Brain pericyte (primary cell): Measurements from ENCODE around the gene PRKN.
"Not testable (repeated sequence)": the region's sequence is repeated elsewhere in the genome, so short reads cannot be mapped to it uniquely, and the experiment has no call there.

Source experiments
- DNase-seq: peaks from one replicate; pipeline ENCODE4 v3.0.0-alpha.2; 2012; ENCODE audit warnings: low read depth, low spot score

PRKN gene

GRCh38 chr6:161360520-161360919 lies 1367.0 kb downstream of the PRKN start:
- DNase-seq, result no peak

- DNase-seq, result no peak
Observed at GRCh38 chr6:161359618-161359945, 1368.0 kb downstream of the PRKN start.

- DNase-seq, result no peak
Observed at GRCh38 chr6:161356167-161356854, 1371.3 kb downstream of the PRKN start.

GRCh38 chr6:161355696-161356095 lies 1371.9 kb downstream of the PRKN start:
- no peak for DNase-seq

- DNase-seq, result no peak
Observed at GRCh38 chr6:161354956-161355355, 1372.6 kb downstream of the PRKN start.

- DNase-seq, result no peak
Observed at GRCh38 chr6:161354276-161354840, 1373.2 kb downstream of the PRKN start.

GRCh38 chr6:161353208-161353613 lies 1374.4 kb downstream of the PRKN start:
- DNase-seq, result no peak

GRCh38 chr6:161351858-161352257 lies 1375.7 kb downstream of the PRKN start:
- no peak for DNase-seq

GRCh38 chr6:161349886-161350285 lies 1377.7 kb downstream of the PRKN start:
- no peak for DNase-seq

GRCh38 chr6:161348628-161348994 lies 1379.0 kb downstream of the PRKN start:
- no peak for DNase-seq

- no peak for DNase-seq
Observed at GRCh38 chr6:161347988-161348627, 1379.5 kb downstream of the PRKN start.

- DNase-seq, result no peak
Observed at GRCh38 chr6:161347125-161347524, 1380.4 kb downstream of the PRKN start.

- no peak for DNase-seq
Observed at GRCh38 chr6:161346717-161347116, 1380.8 kb downstream of the PRKN start.

- no peak for DNase-seq
Observed at GRCh38 chr6:161344626-161345025, 1382.9 kb downstream of the PRKN start.

GRCh38 chr6:161342039-161342438 lies 1385.5 kb downstream of the PRKN start:
- DNase-seq, result no peak

- DNase-seq, result no peak
Observed at GRCh38 chr6:161341638-161342037, 1385.9 kb downstream of the PRKN start.

- DNase-seq, result no peak
Observed at GRCh38 chr6:161338015-161338414, 1389.6 kb downstream of the PRKN start.

GRCh38 chr6:161336479-161336878 lies 1391.1 kb downstream of the PRKN start:
- no peak for DNase-seq

GRCh38 chr6:161333410-161333809 lies 1394.2 kb downstream of the PRKN start:
- DNase-seq, result no peak

GRCh38 chr6:161331402-161332081 lies 1396.0 kb downstream of the PRKN start:
- not testable (repeated sequence) for DNase-seq

GRCh38 chr6:161327360-161327953 lies 1400.1 kb downstream of the PRKN start:
- no peak for DNase-seq

GRCh38 chr6:161319231-161319630 lies 1408.3 kb downstream of the PRKN start:
- DNase-seq, result no peak
